C1 segment of cervical spinal cord (tissue), 14 donors: ENCODE data around the gene TASOR2.

Experiments used
- DNase-seq, 14 donors: peaks; one replicate each; lab custom pipeline; 2025; lab: John Stamatoyannopoulos, UW

Gene TASOR2

GRCh38 chr10:5655121-5655520 is 29.5 kb upstream of the TASOR2 start:
- DNase-seq = no peak

DNA sequence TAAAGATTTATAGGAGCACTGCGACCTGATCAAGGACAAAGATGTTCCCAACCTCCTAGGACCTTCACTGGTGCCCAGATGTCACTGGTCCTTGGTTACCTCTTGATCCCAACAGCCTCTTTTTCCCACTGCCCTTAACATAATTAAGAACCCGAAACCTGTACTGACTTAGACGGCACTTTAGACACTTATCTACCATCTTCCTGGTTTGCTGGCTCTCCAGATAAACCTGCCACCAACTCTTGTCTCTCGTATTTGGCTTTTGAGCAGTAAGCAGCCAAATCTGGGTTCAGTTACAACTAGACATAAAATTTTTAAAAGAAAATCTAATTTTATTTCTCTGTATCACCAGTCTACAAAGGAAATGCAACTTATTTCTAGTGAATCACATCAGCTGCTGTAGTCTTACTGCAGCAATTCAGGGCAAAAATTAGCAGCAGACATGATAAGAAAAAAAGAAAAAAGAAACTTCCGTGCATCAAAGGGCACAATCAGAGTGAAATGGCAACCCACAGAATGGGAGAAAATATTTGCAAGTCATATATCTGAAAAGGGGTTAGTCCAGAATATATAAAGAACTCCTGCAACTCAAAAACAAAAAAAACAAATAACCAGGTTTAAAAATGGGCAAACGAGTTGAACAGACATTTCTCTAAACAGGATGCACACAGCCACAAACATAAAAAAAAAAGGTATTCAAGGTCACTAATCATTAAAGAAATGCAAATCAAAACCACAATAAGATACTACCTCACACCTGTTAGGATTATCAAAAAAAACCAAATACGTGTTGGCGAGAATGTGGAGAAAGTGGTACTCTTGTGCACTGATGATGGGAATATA is 27.7 kb upstream of the TASOR2 start:
- DNase-seq = no peak

DNA sequence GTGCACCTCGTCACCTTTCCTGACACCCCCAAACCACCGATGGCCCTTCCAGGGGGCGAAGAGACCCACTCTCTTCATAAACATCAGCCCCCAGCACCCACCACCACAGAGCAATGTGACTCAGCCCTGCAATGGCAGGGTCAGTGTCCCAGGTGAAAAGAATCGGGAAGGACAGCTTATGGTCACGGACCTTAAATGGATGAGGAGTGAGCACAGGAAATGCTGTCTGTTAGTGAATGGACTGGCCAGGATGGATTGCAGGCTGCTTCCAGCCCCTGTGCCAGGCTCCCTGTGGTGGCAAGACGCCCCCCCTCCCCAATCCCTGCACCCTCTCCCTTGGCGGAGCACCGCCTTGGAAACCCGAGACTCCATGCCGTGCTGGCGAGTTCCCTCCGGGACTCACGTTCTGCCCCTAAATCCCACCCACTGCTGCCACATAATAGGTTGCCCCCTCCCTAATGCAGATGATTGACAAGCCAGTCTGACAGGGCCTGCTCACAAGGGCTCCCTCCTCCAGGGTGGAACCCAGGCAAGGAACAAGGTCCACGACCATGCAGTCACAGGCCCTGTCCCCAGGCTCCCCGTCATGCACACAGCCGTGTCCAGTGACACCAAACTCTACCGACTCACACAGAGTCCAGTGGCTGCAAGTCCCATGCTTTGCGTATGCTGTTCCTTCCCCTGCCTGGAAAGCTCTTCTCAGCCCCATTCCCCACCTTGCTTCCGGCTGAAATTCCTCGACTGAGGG is 25.6 kb upstream of the TASOR2 start:
- no peak for DNase-seq

- DNase-seq = peak in 1 of 14 donors; percentile 39
Measured at GRCh38 chr10:5659702-5660528, 24.7 kb upstream of the TASOR2 start.

- DNase-seq = peak in 3 of 14 donors; percentile 2 to 33 (median 23)
Measured at GRCh38 chr10:5661043-5661442, 23.6 kb upstream of the TASOR2 start.

DNA sequence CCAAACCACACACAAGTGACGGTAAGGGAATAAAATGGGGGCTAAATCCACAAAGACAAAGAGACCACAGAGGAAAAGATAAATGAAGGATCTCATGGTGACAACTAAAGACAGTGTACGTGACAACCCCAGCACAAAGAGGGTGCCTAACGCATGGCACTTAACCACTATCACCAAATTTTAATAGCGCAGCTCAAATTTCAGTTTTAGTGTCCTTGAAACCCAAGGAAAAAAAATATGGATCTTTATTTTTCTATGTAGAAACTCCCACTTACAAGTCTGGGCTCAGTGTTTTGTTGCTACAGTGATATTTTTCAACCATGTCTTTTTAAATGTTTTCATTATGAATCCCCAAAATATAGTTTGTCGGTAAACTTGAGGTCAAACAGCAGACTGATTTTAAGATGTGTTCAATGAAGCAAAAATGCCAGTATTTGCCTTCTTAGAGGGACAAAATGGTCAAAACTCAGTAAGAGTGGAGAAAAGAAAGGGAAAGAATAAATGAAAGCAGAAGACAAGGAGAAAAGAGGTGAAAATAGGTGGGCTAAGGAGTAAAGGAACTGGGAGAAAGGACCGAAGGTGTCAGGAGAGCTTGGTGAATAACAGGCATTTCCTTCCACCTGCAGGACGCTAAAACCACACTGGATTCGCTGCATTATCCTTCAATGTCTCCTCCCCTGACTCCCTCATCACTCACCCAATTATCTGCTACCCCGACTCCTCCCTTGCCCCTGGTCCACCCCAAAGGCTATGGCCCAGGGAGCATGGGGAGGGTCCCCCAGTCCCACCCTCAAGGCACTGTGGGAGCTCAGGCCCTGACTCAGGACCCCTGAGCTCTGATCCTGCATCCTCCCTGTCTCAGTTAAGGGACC is 21.7 kb upstream of the TASOR2 start:
- no peak for DNase-seq

DNA sequence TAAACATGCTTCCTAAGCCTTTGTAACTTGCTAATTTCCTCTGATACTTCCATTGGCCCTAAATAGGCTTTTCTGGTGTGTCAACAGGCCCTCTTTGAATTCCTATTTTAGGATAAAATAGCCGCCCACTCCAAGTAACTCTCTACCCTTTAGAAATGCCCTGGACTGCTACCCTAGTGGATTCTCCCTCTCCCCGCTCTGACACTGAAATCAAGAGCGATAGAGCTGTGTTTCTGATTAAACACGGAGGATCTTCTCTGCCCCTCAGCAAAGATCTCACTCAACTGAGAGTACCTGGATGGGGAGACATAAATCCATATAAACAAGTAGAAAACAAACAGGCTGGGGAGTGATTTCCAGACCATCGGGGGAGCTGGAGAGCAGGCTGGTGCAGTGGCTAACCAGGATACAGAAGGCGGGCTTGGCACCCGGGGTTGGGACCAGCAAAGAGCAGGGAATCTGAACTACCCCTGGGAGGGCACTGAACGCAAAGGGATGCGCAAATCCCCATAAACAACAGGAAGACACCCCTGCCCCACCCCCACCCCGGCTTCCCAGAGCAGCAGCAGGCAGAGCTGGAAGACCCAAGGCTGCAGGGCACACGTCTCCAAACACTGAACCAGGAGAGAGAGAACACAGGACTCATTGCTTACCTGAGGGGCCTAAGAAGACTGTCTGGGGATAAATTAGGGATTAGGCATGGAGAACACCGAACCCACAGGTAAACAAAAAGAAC is 20.8 kb upstream of the TASOR2 start:
- no peak for DNase-seq

DNA sequence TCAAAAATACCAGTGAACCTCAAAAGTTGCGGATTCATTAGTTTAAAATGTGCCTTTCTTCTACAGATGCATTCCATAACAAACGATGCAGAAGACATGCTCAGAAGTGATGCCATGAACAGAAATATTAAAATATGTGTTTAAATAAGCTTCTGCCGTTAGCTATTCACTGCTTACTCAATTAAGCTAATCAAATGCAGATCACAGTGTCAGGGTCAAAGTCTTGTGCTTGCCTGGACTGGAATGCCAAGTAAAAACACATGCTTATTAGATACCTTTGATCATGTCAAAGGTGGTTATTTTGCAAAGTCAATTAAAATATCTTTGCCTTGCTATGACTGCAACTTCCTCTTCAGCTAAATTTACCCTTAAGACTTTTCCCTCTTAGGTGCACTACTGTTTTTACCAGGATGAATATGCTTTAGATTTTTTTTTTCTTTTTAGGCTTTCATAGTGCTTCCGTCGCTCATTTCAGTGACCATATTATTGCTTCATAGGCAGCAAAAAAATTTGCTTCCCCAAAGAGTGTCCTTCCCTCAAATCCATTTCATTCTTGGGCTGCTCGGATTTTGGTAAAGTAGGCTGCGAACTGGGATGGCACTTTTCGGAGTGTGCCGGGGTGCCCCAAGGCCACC is 19.1 kb upstream of the TASOR2 start:
- no peak for DNase-seq

DNA sequence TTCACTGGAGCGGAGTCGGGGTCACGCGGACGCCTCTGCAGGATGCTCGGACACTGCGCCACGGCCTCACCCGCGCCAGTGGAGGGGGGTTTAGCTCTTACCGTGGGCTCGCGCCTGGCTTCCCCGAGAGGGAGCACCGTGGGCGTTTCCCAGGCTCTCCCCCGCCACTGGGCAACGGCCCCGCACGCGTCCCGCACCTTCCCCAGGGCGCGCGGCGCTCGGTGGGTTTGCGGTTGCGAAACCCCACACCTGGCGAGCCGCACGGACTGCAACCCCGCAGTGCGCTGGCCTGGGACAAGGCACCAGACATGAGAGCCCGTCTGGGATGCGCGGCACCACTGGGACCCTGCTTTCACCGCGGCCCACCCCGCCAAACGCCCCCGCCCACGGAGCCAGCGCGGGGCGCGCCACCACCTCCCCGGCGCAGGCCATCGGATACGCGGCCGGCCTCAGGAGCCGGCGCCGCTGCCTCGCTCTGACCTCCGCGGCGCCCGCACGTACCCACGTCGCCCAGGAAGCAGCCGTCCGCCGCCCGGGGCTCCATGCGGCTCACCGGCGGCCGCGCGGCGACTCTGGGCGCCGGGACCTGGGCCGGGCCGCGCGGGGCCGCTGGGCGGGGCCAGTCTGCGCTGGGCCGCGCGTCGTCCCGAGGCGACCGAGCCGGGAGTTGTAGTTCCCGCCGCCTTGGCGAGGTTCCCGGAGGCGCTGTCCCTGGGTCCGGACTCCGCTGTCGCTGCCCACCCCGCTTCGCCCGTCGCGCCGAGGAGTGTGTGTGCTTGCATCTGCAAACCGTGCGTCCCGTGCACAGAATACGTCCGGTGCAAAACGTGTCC is 18.4 kb upstream of the TASOR2 start, which contains the start of gene ASB13:
Gene ASB13, minus strand, starts transcription at position 588 of the 833 bp plus-strand sequence. Its CDS starts 44 bp downstream, at position 544.
- DNase-seq = peak in 11 of 14 donors; percentile 12 to 80 (median 46)

DNA sequence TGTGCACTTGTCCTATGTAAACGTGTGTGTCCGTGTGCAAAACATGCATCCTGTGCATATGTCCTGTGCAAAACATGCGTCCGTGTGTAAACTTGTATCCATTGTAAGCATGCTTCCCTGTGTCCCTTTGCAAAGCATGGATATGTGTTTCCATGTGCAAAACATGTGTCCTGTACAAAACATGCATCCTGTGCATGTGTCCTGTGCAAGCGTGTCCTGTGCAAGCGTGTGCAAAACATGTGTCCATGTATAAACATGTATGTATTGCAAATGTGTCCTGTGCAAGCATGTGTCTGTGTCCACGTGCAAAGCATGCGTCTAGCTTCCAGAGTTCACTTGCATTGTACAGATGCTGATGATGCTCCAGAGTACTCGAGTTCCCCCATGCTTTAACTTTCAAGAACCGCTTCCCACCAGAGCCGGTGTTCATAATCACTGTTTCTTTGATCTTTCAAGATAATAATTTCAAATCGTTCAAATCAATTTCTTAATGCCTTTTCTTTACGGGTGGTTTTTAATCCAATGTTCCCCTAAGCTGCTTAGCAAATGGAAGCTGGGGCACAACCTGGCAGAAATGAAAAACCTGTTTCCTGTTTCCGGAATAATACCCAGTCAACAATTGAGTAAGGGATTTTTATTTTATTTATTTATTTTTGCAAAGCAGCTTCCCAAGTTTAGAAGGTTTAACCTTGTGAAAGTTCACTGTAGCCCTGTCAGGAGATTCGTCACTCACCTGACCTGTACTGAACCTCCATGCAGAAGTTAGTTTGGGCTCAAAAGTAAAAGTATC is 17.6 kb upstream of the TASOR2 start:
- no peak for DNase-seq

DNA sequence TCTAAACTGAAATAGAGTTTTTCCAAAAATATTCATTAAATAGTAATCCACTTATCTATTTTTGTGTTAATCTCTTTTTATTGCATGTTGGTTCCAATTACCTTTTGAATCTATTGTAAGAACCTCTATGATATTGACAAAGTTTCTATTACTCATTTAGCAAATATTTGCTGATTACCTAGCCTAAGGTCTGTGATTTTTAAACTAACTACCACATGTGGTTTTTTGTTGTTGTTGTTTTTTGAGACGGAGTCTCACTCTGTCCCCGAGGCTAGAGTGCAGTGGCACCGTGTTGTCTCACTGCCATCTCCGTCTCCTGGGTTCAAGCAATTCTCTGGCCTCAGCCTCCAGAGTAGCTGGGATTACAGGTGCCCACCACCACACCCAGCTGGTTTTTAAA is 16.2 kb upstream of the TASOR2 start:
- DNase-seq = no peak

GRCh38 chr10:5669604-5670003 is 15.0 kb upstream of the TASOR2 start:
- no peak for DNase-seq

DNA sequence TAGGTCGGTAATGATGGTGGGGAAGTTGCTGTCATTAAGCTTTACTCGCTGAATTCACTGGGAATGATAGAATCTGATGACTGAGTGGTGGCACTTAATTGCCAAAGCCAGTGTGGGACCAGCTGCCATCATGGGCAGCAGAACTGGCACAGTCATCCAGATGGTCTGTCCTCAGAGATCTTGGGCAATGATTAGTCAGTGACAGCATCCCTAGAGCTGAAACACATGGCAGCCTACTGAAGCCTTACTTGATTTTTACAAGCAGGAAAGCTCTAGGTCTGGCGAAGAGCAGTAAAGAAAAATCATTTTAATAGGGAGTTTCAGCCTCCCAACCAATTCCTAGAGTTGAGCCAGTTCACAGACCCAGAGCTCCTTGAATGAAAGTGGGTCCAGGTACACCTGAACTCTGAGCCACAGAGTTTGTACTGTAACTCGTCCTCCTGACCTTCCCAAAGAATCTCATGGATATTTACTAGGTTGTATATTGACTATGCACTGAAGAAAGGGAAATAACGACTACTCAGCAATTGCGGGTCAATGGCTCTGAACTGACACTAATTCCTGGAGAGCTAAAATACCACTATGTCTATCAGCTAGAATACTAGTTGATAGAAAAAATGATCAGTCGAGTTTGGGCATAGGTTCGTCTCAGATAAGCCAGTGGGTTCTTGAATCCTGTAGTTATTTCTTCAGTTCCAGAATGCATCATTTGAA is 13.8 kb upstream of the TASOR2 start:
- no peak for DNase-seq

DNA sequence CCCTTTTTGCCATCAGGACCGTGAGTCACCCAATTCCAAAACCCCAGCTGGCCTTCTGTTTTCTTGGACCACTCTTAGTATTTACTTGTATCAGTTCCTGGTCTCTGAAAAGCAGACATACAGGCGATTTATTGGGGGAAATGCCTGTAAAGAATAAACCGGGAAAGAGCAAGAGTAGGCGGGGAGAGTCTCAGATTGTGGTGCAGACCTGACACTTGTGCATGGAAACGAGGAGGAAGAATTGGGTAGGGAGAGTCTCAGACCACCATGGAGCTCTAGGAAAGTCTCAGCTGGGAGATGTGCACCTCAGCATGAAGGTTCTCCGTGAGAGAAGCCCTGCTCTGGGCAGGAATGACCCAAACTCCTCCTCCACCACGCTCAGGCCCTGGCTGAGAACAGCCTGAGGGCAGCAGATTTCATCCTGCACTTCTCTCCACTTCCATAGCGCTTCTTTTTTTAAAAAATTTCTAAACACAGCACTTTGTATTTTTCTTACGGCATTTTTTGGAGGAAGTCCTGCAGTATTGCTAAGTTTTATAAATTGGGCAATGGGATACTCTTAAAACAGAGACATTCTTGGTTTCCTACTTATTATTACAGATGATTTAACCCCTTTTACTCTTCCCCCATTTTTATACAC is 6.1 kb upstream of the TASOR2 start:
- DNase-seq = no peak

GRCh38 chr10:5679037-5679435 is 5.6 kb upstream of the TASOR2 start:
- no peak for DNase-seq

- DNase-seq = no peak
Measured at GRCh38 chr10:5679606-5680005, 5.0 kb upstream of the TASOR2 start.

DNA sequence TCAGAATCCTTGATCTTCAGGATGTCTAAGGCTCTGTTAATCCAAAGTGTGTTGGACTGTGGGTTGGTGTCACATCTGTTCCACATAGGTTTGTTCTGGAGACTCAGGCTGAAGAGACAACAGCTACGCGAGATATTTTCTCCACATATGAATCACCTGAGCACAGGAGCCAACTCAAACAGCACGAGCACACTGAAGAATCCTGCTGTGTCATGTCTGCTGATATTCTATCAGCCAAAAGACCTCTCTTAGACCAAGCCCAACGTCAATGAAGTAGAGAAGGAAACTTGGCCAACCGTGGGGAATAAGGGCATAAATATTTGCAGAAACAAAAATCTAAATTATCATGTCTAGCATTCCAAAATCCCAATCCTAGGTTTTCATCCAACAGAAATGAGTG is 2.7 kb upstream of the TASOR2 start:
- DNase-seq = no peak
